GM12875 (cell line): ENCODE results near the gene TTC39B.

Experiments used
- H3K4me3 ChIP-seq: one replicate; pipeline ENCODE4 v1.5.1; 2011; ENCODE audit warnings: low read depth, low read length, control low read depth
- TF ChIP-seq, protein P1 (sequence below): IDR thresholded peaks from 2 replicates; pipeline ENCODE4 v1.5.1; 2011; ENCODE audit warnings: low read depth, mild to moderate bottlenecking, control low read depth, inconsistent platforms, low read length, moderate library complexity, borderline replicate concordance; ENCODE audit not compliant: insufficient read depth

TTC39B gene

DNA sequence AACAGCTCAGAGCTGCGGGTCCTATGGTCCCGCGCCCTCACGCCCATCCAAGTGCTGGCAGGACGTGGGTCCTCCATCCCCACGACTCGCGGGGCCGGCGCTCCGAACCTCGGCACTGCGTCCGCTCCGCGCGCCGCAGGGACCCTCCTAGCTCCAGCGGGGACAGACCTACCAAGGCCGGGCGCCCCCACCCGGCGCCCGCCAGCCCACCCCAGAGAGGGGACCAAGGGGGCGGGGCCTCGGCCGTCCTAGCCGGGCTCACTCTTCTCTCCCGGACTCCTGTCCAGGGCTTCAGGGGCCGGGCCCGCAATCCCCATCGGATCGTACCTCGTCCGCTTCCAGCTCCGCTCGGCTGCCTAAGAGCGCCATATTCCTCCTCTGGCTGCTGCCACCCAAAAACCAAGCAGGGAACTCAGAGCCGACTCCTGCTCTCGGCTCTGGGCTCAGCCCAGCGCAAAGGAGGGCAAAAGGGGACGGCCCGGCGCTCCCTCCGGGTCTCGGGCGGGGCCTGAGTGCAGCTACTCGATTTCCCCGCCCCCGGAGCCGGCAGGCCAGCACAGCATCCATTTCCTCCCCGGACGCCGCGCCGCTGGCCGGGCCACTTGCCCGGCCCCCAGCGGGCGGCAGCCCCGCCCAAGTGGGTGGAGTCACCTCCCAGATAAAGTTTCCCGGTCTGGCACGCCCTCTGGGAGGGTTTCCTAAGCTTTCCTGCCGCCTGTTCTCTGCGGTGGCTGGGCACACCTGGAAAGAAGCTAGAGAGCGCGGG, at the start of gene TTC39B:
TTC39B (minus strand) TSS at position 460 of the 766 bp plus-strand sequence; CDS start at position 369, 91 bp downstream.
- peak within 1 kb of the TSS; percentile 67 for H3K4me3 ChIP-seq
- TF ChIP-seq, protein P1, sequence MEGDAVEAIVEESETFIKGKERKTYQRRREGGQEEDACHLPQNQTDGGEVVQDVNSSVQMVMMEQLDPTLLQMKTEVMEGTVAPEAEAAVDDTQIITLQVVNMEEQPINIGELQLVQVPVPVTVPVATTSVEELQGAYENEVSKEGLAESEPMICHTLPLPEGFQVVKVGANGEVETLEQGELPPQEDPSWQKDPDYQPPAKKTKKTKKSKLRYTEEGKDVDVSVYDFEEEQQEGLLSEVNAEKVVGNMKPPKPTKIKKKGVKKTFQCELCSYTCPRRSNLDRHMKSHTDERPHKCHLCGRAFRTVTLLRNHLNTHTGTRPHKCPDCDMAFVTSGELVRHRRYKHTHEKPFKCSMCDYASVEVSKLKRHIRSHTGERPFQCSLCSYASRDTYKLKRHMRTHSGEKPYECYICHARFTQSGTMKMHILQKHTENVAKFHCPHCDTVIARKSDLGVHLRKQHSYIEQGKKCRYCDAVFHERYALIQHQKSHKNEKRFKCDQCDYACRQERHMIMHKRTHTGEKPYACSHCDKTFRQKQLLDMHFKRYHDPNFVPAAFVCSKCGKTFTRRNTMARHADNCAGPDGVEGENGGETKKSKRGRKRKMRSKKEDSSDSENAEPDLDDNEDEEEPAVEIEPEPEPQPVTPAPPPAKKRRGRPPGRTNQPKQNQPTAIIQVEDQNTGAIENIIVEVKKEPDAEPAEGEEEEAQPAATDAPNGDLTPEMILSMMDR, result no peak

DNA sequence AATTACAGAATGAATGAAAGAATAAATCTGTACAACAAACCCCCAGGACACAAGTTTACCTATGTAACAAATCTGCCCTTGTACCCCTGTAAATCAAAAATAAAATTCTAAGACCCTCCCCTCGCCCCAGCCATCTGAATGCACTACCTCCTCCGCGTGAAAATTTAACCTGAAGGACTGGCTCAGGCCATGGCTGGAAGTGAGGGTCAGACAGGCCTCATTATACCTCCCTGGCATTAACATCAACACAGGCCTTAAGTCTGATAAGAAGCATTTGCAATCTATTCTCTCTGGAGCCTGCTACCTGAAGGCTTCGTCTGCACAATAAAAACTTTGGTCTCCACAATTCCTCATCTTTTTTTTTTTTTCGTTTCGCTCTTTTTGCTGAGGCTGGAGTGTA, 48.7 kb upstream of the TTC39B start:
- TF ChIP-seq, protein P1, result no peak
- H3K4me3 ChIP-seq, result no peak overlapping the region

DNA sequence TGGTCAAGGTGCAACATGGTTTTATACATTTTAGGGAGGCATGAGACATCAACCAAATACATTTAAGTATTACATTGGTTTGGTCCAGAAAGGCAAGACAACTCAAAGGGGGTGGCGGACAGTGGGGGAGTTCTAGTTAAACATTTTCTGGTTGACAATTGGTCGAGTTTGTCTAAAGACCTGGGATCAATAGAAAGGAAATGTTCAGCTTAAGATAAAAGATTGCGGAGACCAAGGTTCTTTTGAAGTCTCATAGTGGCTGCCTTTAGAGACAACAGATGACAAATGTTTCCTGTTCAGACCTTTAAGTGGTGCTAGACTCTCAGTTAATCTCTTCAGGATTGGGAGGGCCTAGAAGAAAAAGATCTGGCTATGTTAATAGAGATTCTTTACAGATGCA, 47.7 kb upstream of the TTC39B start:
- TF ChIP-seq, protein P1, result no peak
- H3K4me3 ChIP-seq, result no peak overlapping the region

DNA sequence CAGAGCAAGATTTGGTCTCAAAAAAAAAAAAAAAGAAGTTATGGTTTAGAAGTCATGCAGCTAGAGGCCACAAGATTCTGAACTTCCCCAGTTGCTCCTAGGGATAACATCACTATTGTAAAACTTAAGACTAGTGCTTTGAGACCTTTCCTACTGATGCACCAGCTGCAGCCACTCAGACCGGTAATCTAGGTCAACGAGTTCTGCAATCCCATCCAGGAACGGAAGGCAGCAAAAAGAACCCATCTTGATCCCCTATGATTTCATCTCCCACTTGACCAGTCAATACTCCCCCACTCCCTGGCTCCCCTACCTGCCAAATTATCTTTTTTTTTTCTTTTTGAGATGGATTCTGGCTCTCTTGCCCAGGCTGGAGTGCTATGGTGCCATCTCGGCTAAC, 46.9 kb upstream of the TTC39B start:
- no peak overlapping the region for H3K4me3 ChIP-seq
- TF ChIP-seq, protein P1, result no peak

DNA sequence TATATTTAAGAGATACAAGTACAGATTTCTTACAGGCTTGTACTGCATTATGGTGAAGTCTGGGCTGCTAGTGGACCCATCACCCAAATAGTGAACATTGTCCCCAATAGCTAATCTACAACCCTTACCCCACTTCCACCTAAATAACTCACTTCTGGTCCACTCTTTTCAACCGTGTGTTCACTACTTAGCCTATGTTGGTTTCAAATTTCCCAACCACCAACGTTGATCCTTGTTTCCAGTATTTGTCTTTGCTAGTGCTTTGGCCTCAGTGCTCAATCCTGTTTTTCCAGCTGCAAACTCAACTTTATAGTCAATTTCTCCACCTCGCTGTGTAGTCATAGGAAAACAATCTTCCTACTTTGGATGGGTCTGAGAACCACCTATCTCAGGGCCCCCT, 45.3 kb upstream of the TTC39B start:
- H3K4me3 ChIP-seq, result no peak overlapping the region
- TF ChIP-seq, protein P1, result no peak

DNA sequence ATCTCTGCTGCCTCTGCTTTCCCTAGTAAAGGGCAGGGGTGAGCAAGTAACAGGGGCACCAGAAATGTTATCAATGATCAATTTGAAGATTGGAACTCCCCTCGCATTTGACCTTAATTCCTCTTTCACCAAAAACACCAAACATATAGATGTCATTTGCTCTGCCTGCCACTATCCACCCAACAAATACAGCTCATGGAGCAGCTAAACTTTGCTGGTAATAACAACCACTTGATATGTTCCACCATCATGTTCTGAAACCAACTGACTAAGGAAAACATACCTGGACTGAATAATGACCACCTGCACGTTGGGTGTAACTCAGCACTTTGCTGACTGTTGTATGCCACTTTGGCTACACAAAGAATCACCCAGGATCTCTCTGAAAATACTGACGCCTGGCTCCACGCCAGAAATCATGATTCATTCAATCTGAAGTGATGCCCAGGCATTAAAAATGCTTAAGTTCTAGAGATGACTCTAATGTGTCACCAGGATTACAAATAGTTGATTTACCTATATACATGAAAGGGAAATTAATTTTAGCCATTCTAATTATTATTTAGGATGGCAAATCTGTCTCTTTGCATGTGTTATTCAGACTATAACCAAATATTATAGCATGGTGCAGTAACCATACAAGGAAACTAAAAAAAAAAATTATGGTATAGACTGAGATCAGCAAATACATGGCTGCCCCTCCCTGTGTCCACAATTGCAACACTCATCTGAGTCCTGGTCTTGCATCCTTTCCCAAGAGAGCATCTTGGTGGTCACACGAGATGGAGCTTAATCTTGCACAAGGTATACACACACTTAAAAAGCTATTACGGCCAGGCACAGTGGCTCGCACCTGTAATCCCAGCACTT, 43.1 kb upstream of the TTC39B start:
- TF ChIP-seq, protein P1, result no peak
- no peak overlapping the region for H3K4me3 ChIP-seq
